Kidney (tissue), 14 donors: ENCODE results near the gene AHSP. TPM values are rescaled to one million over a fixed set of nuclear protein-coding genes. Genes with fewer than 3 reads are reported as not detected.

ENCODE experiments used
- DNase-seq, 5 donors: peaks; one replicate each; pipeline ENCODE4 v3.0.0-alpha.2; 2013 to 2020
- FAIRE-seq: peaks from 2 replicates; lab custom pipeline; 2012; peaks lifted over from hg19 to GRCh38; lab: Jason Lieb, UNC
- H3K27ac ChIP-seq, 2 donors: one replicate each; pipeline ENCODE4 v1.7.0; 2013; ENCODE audit warnings: low read depth in 2 of 2, low read length in 2 of 2, inconsistent platforms in 1 of 2
- H3K27me3 ChIP-seq: one replicate; pipeline ENCODE4 v1.7.1; 2013; ENCODE audit warnings: low read length, inconsistent platforms; ENCODE audit not compliant: control insufficient read depth, insufficient read depth
- H3K36me3 ChIP-seq, 3 donors: one replicate each; pipeline versions ENCODE4 v1.7.0 to v1.7.1; 2013; ENCODE audit warnings: low read length in 3 of 3, control low read depth in 1 of 3, inconsistent platforms in 1 of 3; ENCODE audit not compliant: insufficient read depth in 3 of 3, control insufficient read depth in 2 of 3
- H3K4me1 ChIP-seq, 3 donors: one replicate each; pipeline versions ENCODE4 v1.7.0 to v1.7.1; 2013; ENCODE audit warnings: low read length in 3 of 3, inconsistent platforms in 1 of 3, low read depth in 1 of 3; ENCODE audit not compliant: control insufficient read depth in 2 of 3, insufficient read depth in 2 of 3
- H3K4me3 ChIP-seq, 3 donors: one replicate each; pipeline versions ENCODE4 v1.7.0 to v1.8.1; 2013; ENCODE audit warnings: low read length in 3 of 3, control low read depth in 1 of 3, inconsistent platforms in 1 of 3
- H3K9ac ChIP-seq, 3 donors: one replicate each; pipeline versions ENCODE4 v1.7.0 to v1.7.1; 2013; ENCODE audit warnings: low read length in 3 of 3, control low read depth in 1 of 3, inconsistent platforms in 1 of 3
- H3K9me3 ChIP-seq, 3 donors: one replicate each; pipeline versions ENCODE4 v1.7.0 to v1.7.1; 2013; ENCODE audit warnings: low read length in 3 of 3, control low read depth in 1 of 3, inconsistent platforms in 1 of 3; ENCODE audit not compliant: control insufficient read depth in 2 of 3, insufficient read depth in 1 of 3
- CTCF ChIP-seq: IDR thresholded peaks from 3 replicates; pipeline ENCODE4 v1.5.1; 2012; ENCODE audit warnings: mild to moderate bottlenecking, moderate library complexity, borderline replicate concordance; ENCODE audit not compliant: insufficient read depth; ENCODE audit errors: extremely low read depth
- intact Hi-C: fragments of 100-400 bp; cut with DNase I; formaldehyde crosslinking; loops from one replicate; pipeline ENCODE4 v1.11.1; 2022
- polyA plus RNA-seq: library from polyadenylated mRNA; stranded (reverse); fragments of 350-450 nt; fragmentation: Illumina TruSeq; extraction: RNeasy Lipid Tissue Mini Kit (QIAGEN cat#74804); gene quantifications from one replicate; pipeline ENCODE4 v1.2.3, GENCODE V29; 2014; ENCODE audit warnings: low read depth, low replicate concordance; ENCODE audit not compliant: insufficient read depth
- total RNA-seq: library from RNA; stranded (reverse); fragmentation: NEBNext Ultra II Directional; extraction: Animal tissue kit (Norgen Biotek cat#: 25700); gene quantifications from one replicate; pipeline ENCODE4 v1.2.1, GENCODE V29; 2021
- donor health status: control.
- donor health status: control.
- donor health status: control.
- donor health status: control.
- donor health status: control.
- donor health status: DM: yes; HTN: yes; CAD: no.
- donor health status: Normal renal cell carcinoma (clear cell type).

AHSP gene
- total and polyA plus RNA-seq, 2 donors from 2014 or later = not detected

- no peak for FAIRE-seq
- H3K36me3 ChIP-seq = peaks cover 0 to 3% (median 3%) of the 10 kb centered on the region in 3 donors
- TF ChIP-seq CTCF = no peak
- H3K27ac ChIP-seq = no peak overlapping the region
- DNase-seq = peak in 1 of 5 donors; percentile 68
- peaks cover 0 to 21% (median 2%) of the 10 kb centered on the region in 3 donors for H3K4me1 ChIP-seq
- peak overlapping the region in 2 of 3 donors; percentile 26 to 71 for H3K4me3 ChIP-seq
- no peaks in the 10 kb centered on the region for H3K9me3 ChIP-seq
- no peak overlapping the region for H3K9ac ChIP-seq
- intact Hi-C loops = no loop called here
- H3K27me3 ChIP-seq = no peaks in the 10 kb centered on the region
Measured at GRCh38 chr16:31485571-31485970, 42.1 kb upstream of the AHSP start.

DNA sequence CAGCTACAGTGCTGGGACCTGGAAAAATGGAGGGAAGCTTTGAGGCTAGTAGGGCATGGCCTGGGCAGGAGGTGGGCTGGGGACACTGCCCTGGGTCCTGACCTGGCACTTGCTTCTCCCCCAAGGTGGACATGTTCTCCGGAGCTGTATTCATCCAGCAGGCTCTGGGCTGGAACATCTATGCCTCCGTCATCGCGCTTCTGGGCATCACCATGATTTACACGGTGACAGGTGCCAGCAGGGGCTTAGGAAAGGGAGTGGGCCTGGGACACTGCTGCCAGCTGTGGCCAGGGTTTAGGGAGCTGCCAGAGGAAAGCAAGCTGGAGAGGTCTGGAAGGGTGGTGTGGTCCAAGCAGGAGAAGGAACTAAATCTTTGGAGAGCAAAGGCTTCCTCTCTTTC lies 41.7 kb upstream of the AHSP start:
- DNase-seq = peak in 1 of 5 donors; percentile 46
- Histone ChIP-seq H3K4me1 (peaks cover 0 to 16% (median 0%) of the 10 kb centered on the region in 3 donors), H3K27ac (no peak overlapping the region), H3K36me3 (peaks cover 0 to 4% (median 4%) of the 10 kb centered on the region in 3 donors), H3K9ac (no peak overlapping the region), H3K4me3 (peak overlapping the region in 2 of 3 donors; percentile 26 to 71), H3K9me3 (no peaks in the 10 kb centered on the region), H3K27me3 (no peaks in the 10 kb centered on the region)
- intact Hi-C loops = no loop called here
- no peak for TF ChIP-seq CTCF
- FAIRE-seq = no peak

- peak in 2 of 5 donors; percentile 30 to 85 for DNase-seq
Measured at GRCh38 chr16:31487071-31487719, 40.5 kb upstream of the AHSP start.

More at GRCh38 chr16:31487071-31487719, 40.5 kb upstream of the AHSP start:
- intact Hi-C loops = no loop called here
- peak overlapping the region; percentile 34 to 71 (median 60) for H3K4me3 ChIP-seq
- peaks cover 0 to 4% (median 4%) of the 10 kb centered on the region in 3 donors for H3K36me3 ChIP-seq
- no peak for FAIRE-seq
- H3K27ac ChIP-seq = peak overlapping the region in 1 of 2 donors; percentile 56
- no peaks in the 10 kb centered on the region for H3K27me3 ChIP-seq
- H3K9me3 ChIP-seq = no peaks in the 10 kb centered on the region
- TF ChIP-seq CTCF = no peak
- H3K9ac ChIP-seq = peak overlapping the region in 1 of 3 donors; percentile 61
- H3K4me1 ChIP-seq = peaks cover 0 to 15% (median 0%) of the 10 kb centered on the region in 3 donors
